ENCODE results near the gene RAPGEF4. TPM values are rescaled to one million over a fixed set of nuclear protein-coding genes. Genes with fewer than 3 reads are reported as not detected.

The RAPGEF4 gene
- total and polyA plus RNA-seq, 2 of the 4 experiments (the other 2 are of a cell fraction) = 1.7 to 3.2 TPM

DNA sequence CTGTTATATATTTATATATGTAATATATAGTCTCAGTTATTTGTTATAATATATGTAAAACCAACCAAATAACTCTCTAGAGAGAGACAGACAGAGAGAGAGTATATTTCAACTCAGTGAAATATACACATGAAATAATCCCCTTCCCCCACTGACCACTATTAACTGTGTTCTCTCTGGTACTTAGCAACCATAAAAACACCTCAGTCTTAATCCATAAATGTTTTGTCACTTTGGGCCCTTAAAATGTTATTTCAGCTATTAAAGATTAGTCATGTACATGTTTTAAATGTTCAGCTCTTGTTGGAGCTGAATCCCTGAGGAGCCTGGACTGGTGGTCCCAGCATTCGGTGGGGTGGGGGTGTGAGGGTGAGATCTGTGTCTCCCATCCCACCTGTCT is 217.8 kb downstream of the RAPGEF4 start:
- no peak overlapping the region for H3K23ac ChIP-seq (ENCODE audit: low read depth, low read length)
- no peak overlapping the region for H4K91ac ChIP-seq (ENCODE audit: insufficient read depth, low read depth, low read length)
- H3K56ac ChIP-seq (ENCODE audit: extremely low read depth, insufficient read depth, low read length) = no peak overlapping the region
- H3K18ac ChIP-seq (ENCODE audit: low read depth, low read length) = peak overlapping the region; percentile 19; the same call in 1 of the 2 replicates
- dilution Hi-C loops (cut with HindIII; ENCODE audit: low sequenced_read_pairs, unreplicated experiment) = no loop called here
- H2BK120ac ChIP-seq (ENCODE audit: low read depth, low read length) = no peak overlapping the region
- H3K14ac ChIP-seq (replicated peaks; ENCODE audit: low read depth, low read length) = 0 out of 2 replicates have a peak overlapping the region, but pooled peaks have one; percentile 58
- TF ChIP-seq MAZ (IDR thresholded peaks at IDR 0.05; ENCODE audit: borderline replicate concordance, low read depth, low read length) = no peak
- TF ChIP-seq, protein P1, sequence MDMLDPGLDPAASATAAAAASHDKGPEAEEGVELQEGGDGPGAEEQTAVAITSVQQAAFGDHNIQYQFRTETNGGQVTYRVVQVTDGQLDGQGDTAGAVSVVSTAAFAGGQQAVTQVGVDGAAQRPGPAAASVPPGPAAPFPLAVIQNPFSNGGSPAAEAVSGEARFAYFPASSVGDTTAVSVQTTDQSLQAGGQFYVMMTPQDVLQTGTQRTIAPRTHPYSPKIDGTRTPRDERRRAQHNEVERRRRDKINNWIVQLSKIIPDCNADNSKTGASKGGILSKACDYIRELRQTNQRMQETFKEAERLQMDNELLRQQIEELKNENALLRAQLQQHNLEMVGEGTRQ (IDR thresholded peaks at IDR 0.05; ENCODE audit: low read depth, low read length) = no peak
- H2BK5ac ChIP-seq (ENCODE audit: low read depth, low read length, poor library complexity, severe bottlenecking) = no peak overlapping the region
- H3K4ac ChIP-seq (ENCODE audit: low read depth, low read length) = no peak overlapping the region
- H2BK20ac ChIP-seq (ENCODE audit: low read depth, low read length) = 0 out of 2 replicates have a peak overlapping the region, but pooled peaks have one; percentile 65
- intact Hi-C loops (cut with micrococcal nuclease) = no loop called here
- no TSS peak for BruUV-seq (replicated peaks)
- H4K20me1 ChIP-seq (ENCODE audit: insufficient read depth, low read length) = no peaks in the 10 kb centered on the region
- no peaks in the 10 kb centered on the region for H3K27me3 ChIP-seq (ENCODE audit: control insufficient read depth, insufficient read depth, low read length)
- no peaks in the 10 kb centered on the region for H3K9me3 ChIP-seq (ENCODE audit: control insufficient read depth, insufficient read depth, low read length)
- H2AFZ ChIP-seq (replicated peaks; ENCODE audit: low read length, poor library complexity) = no peak overlapping the region
- H2BK15ac ChIP-seq (ENCODE audit: low read depth, low read length) = 0 out of 3 replicates have a peak overlapping the region, but pooled peaks have one; percentile 62
- no peak overlapping the region for H2AK5ac ChIP-seq (ENCODE audit: low read depth, low read length)
- no peak overlapping the region for H3K4me3 ChIP-seq (ENCODE audit: insufficient read depth, low read depth, low read length)
- no peak overlapping the region for H3K27ac ChIP-seq (ENCODE audit: insufficient read depth, low read length)
- H3K4me1 ChIP-seq (ENCODE audit: control insufficient read depth, insufficient read depth, low read length) = peaks cover 5% of the 10 kb centered on the region
- no peak overlapping the region for H3K4me2 ChIP-seq (ENCODE audit: low read depth, low read length)
- no peak overlapping the region for H4K5ac ChIP-seq (ENCODE audit: low read depth, low read length)
- H3K9me1 ChIP-seq (ENCODE audit: insufficient read depth, low read length) = no peaks in the 10 kb centered on the region
- in situ Hi-C loops (cut with MboI; ENCODE audit: low sequenced_read_pairs) = no loop called here
- POLR2A ChIA-PET (ENCODE audit: unreplicated experiment) = no interaction called here
- H3K79me1 ChIP-seq (ENCODE audit: low read depth in 1 of 2, low read length in 2 of 2) = no peaks in the 10 kb centered on the region
- CTCF ChIA-PET = interaction anchor here (1.2 kb wide), 1 partner anchor 22 kb away, joined by 4 read pairs; no protein-coding TSS in a partner anchor
- DNase-seq = no peak
- no peaks in the 10 kb centered on the region for H3K36me3 ChIP-seq (ENCODE audit: control insufficient read depth, insufficient read depth, low read length)
- ATAC-seq (ENCODE audit: low read depth) = no peak
- peak overlapping the region in 1 of 2 experiments; percentile 29; a peak in 1 of 4 replicates for H4K8ac ChIP-seq (ENCODE audit: low read depth in 2 of 2, low read length in 2 of 2)
- no peak overlapping the region for H2AK9ac ChIP-seq (replicated peaks; ENCODE audit: low read depth, low read length, poor library complexity)
- no peak overlapping the region for H3K9ac ChIP-seq (ENCODE audit: low read depth, low read length)
- no CpG with 5 or more reads among the region's 1 CpG for WGBS, 2 experiments (ENCODE audit: extremely low coverage in 2 of 2, insufficient read length in 1 of 2)

All from IMR-90 (cell line).